MM.1S (cell line): Measurements from ENCODE around the gene CYLC1.

Experiments
- CTCF ChIP-seq: fragments of 300-600 bp; sonication (generic); IDR thresholded peaks from 2 replicates; pipeline ENCODE4 v1.5.1; 2016; ENCODE audit warnings: antibody characterized with exemption, low read length, mixed read lengths
- EZH2 ChIP-seq: fragments of 300-600 bp; sonication (generic); optimal IDR thresholded peaks from 2 replicates; pipeline ENCODE3; 2017; ENCODE audit warnings: low read depth, mild to moderate bottlenecking, antibody characterized with exemption, low read length, mixed read lengths
- EZH2phosphoT487 ChIP-seq: fragments of 300-600 bp; sonication (generic); IDR thresholded peaks from 2 replicates; pipeline ENCODE4 v1.6.1; 2018; ENCODE audit warnings: antibody characterized with exemption, low read length

GRCh38 chrX:83916525-83916924 is 55.6 kb downstream of the CYLC1 start:
- no peak for TF ChIP-seq EZH2
- TF ChIP-seq EZH2phosphoT487: no peak
- TF ChIP-seq CTCF: peak; percentile 68
